GM12878 (cell line): ENCODE results near the gene STXBP2. TPM values are rescaled to one million over a fixed set of nuclear protein-coding genes. Genes with fewer than 3 reads are reported as not detected.

Experiments used
- ATAC-seq: fragments of 200-7000 bp; cut with Tn5 transposase; 3 replicates; pipeline ENCODE4 v1.9.1; 2020; ENCODE audit warnings: mild to moderate bottlenecking, moderate library complexity
- BruUV-seq: library from RNA; stranded (reverse); fragments of 400-500 nt; replicated peaks from 2 replicates; lab custom pipeline; 2021; lab: Mats Ljungman, UMichigan
- CTCF ChIA-PET: fragments of 300-600 bp; sonication (Branson Sonifier 250); formaldehyde crosslinking; extraction: SDS; loops from one replicate; lab custom pipeline; 2021; ENCODE audit warnings: inconsistent platforms; lab: Yijun Ruan, JAX
- POLR2A ChIA-PET: fragments of 350-600 bp; formaldehyde crosslinking; extraction: SDS; loops from one replicate; lab custom pipeline; 2021; ENCODE audit warnings: inconsistent platforms; lab: Charles Lee
- RAD21 ChIA-PET: fragments of 300-600 bp; sonication (Branson Sonifier 250); formaldehyde crosslinking; loops from one replicate; lab custom pipeline; 2023; ENCODE audit warnings: antibody characterized with exemption; ENCODE audit not compliant: unreplicated experiment; lab: Charles Lee
- SMC1A ChIA-PET: fragments of 300-600 bp; sonication (Branson Sonifier 250); formaldehyde crosslinking; loops from one replicate; lab custom pipeline; 2023; ENCODE audit not compliant: unreplicated experiment, uncharacterized antibody; lab: Charles Lee
- DNase-seq: peaks from one replicate; pipeline ENCODE4 v3.0.0-alpha.2; 2011; ENCODE audit warnings: low read depth, low spot score
- FAIRE-seq: peaks from 3 replicates; lab custom pipeline; 2011; peaks lifted over from hg19 to GRCh38; lab: Jason Lieb, UNC
- H2AFZ ChIP-seq: 2 replicates; pipeline ENCODE4 v1.6.0; 2011; ENCODE audit warnings: low read depth, low read length, control low read depth; ENCODE audit not compliant: control insufficient read depth
- H3K27ac ChIP-seq: 2 replicates; pipeline ENCODE4 v1.5.1; 2011; ENCODE audit warnings: control low read depth; ENCODE audit not compliant: control insufficient read depth, insufficient read depth
- H3K27me3 ChIP-seq, 2 experiments: replicated peaks in 1 of 2; 2 replicates each; pipeline versions ENCODE4 v1.6.0 to v1.6.1; 2011; ENCODE audit warnings: low read length in 1 of 2; ENCODE audit not compliant: control insufficient read depth in 2 of 2, insufficient read depth in 2 of 2
- H3K36me3 ChIP-seq, 2 experiments: 2 replicates each; pipeline ENCODE4 v1.5.1; 2011; ENCODE audit warnings: low read length in 1 of 2; ENCODE audit not compliant: control insufficient read depth in 2 of 2, insufficient read depth in 2 of 2
- H3K4me1 ChIP-seq: 2 replicates; pipeline ENCODE4 v1.6.1; 2011; ENCODE audit warnings: mild to moderate bottlenecking, low read length, moderate library complexity, mixed read lengths; ENCODE audit not compliant: control insufficient read depth, insufficient read depth
- H3K4me2 ChIP-seq: 2 replicates; pipeline ENCODE4 v1.6.0; 2011; ENCODE audit warnings: control low read depth; ENCODE audit not compliant: control insufficient read depth, insufficient read depth
- H3K4me3 ChIP-seq: fragments of 200-600 bp; sonication (generic); 2 replicates; pipeline ENCODE4 v1.5.1; 2016
- H3K79me2 ChIP-seq: 2 replicates; pipeline ENCODE4 v1.6.0; 2011; ENCODE audit warnings: low read length; ENCODE audit not compliant: control insufficient read depth, insufficient read depth
- H3K9ac ChIP-seq: 2 replicates; pipeline ENCODE4 v1.8.0; 2011; ENCODE audit warnings: low read length, control low read depth, mixed read lengths; ENCODE audit not compliant: control insufficient read depth, insufficient read depth
- H3K9me3 ChIP-seq: replicated peaks from 3 replicates; pipeline ENCODE4 v1.5.1; 2011; ENCODE audit warnings: mild to moderate bottlenecking, low read length; ENCODE audit not compliant: control insufficient read depth, insufficient read depth
- H4K20me1 ChIP-seq: 2 replicates; pipeline ENCODE4 v1.6.0; 2011; ENCODE audit not compliant: control insufficient read depth, insufficient read depth
- FOXK2 ChIP-seq: fragments of 450-650 bp; IDR thresholded peaks from 2 replicates; pipeline ENCODE4 v1.6.1; 2017; ENCODE audit warnings: mild to moderate bottlenecking, moderate library complexity
- IKZF2 ChIP-seq, 2 experiments: fragments of 450-650 bp; IDR thresholded peaks; 2 replicates each; pipeline ENCODE4 v1.6.1; 2017; ENCODE audit warnings: mild to moderate bottlenecking in 2 of 2, moderate library complexity in 2 of 2
- whole genome bisulfite sequencing: methylation state at CpG from one replicate; pipeline ENCODE4 v1.1.6; 2016; ENCODE audit warnings: low lambda C conversion rate; ENCODE audit not compliant: insufficient replicate concordance, insufficient coverage; ENCODE audit errors: missing lambda C conversion rate; 5-methylcytosine and 5-hydroxymethylcytosine counted together
- in situ Hi-C: fragments of 300-500 bp; cut with MboI; formaldehyde crosslinking; loops from 9 replicates; pipeline ENCODE4 v1.14.3; 2018; ENCODE audit warnings: mixed read lengths
- intact Hi-C: fragments of 100-400 bp; cut with micrococcal nuclease; formaldehyde crosslinking; loops from one replicate; pipeline ENCODE4 v1.14.2; 2022; ENCODE audit not compliant: unreplicated experiment
- polyA plus RNA-seq, 11 experiments: library from polyadenylated mRNA; depleted of rRNA in 4 of 11; unstranded in 6 of 11; stranded (reverse) in 5 of 11; fragments of >200 nt; fragmentation: Nextera tagmentation in 4 of 11; fragmentation: Illumina TruSeq in 1 of 11; extraction: Ambion mirVana in 4 of 11; extraction: Trizol in 1 of 11; gene quantifications; 1 replicate in 1 of 11; 2 replicates in 10 of 11; pipeline versions ENCODE4 v1.2.1 to v1.2.3, GENCODE V29; 2011 to 2016; ENCODE audit warnings: inconsistent platforms in 2 of 11, missing spikeins in 2 of 11, low read depth in 1 of 11
- total RNA-seq, 4 experiments: library from RNA; depleted of rRNA in 3 of 4; stranded (reverse); fragments of >200 nt in 3 of 4; fragmentation: Illumina TruSeq in 1 of 4; extraction: Trizol in 1 of 4; gene quantifications; 2 replicates each; pipeline versions ENCODE4 v1.2.1 to v1.2.3, GENCODE V29; 2013 to 2021
- TF ChIP-seq, protein P1 (sequence below), 3 experiments: IDR thresholded peaks in 2 of 3; conservative IDR thresholded peaks in 1 of 3; 2 replicates each; pipeline ENCODE4 v1.5.1; 2011; ENCODE audit warnings: low read depth in 3 of 3, low read length in 3 of 3, mild to moderate bottlenecking in 3 of 3, control low read depth in 2 of 3, moderate library complexity in 2 of 3, inconsistent platforms in 1 of 3, mixed read lengths in 1 of 3; ENCODE audit not compliant: control insufficient read depth in 2 of 3, insufficient read depth in 1 of 3; ENCODE audit errors: extremely low read depth in 1 of 3

The STXBP2 gene
- total and polyA plus RNA-seq, 10 of the 15 experiments (the other 5 are each of a cell fraction or from before 2014, with no cell fraction given) = 2.6 to 111 (median 61.4) TPM

DNA sequence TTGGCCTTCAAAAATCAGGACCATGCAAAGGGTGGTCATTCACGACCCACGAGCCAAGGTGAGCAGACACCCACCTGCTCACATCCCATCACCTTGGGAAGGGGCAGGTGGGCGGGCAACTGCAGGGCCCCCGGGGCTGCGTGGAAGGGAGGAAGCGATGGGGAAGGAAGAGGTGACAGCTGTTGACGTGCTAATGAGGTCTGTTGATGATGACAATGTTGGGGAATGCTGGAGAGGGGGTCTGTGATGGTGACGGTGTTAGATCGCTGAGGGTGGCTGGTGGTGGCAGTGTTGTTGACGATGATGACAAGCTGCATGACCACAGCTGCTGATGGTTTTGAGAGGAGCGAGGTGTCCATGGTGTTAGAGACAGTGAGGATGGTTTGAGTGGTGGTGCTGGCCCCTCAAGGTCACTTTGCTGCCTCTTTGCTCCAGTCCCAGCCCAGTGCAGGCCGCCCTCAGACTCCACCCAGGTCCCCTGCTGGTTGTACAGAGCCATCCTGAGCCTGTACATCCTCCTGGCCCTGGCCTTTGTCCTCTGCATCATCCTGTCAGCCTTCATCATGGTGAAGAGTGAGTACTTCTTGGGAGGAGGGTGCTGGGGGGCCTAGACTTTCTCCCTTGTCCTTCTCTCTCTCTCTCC, 40.9 kb downstream of the STXBP2 start:
- no peak for ATAC-seq
- in situ Hi-C loops = no loop called here
- no peak for TF ChIP-seq IKZF2 (IDR thresholded peaks at IDR 0.05)
- TF ChIP-seq, protein P1, sequence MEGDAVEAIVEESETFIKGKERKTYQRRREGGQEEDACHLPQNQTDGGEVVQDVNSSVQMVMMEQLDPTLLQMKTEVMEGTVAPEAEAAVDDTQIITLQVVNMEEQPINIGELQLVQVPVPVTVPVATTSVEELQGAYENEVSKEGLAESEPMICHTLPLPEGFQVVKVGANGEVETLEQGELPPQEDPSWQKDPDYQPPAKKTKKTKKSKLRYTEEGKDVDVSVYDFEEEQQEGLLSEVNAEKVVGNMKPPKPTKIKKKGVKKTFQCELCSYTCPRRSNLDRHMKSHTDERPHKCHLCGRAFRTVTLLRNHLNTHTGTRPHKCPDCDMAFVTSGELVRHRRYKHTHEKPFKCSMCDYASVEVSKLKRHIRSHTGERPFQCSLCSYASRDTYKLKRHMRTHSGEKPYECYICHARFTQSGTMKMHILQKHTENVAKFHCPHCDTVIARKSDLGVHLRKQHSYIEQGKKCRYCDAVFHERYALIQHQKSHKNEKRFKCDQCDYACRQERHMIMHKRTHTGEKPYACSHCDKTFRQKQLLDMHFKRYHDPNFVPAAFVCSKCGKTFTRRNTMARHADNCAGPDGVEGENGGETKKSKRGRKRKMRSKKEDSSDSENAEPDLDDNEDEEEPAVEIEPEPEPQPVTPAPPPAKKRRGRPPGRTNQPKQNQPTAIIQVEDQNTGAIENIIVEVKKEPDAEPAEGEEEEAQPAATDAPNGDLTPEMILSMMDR (IDR thresholded peaks at IDR 0.05 in 2 of 3, conservative IDR thresholded peaks at IDR 0.05 in 1 of 3; ENCODE audit: control insufficient read depth in 2 of 3, extremely low read depth in 1 of 3, insufficient read depth in 1 of 3, low read depth in 3 of 3, low read length in 3 of 3) = 0 out of 6 replicates have a peak, but pooled peaks of 1 of the 3 experiments have one; percentile 8
- no peak for TF ChIP-seq FOXK2
- TF ChIP-seq, all 136 proteins: peak for 1
- CTCF ChIA-PET = interaction anchor here (0.5 to 3.6 kb wide), 6 partner anchors 109 to 128 kb away, joined by 3 to 20 read pairs (median 6); no protein-coding TSS in a partner anchor
- Histone ChIP-seq H3K79me2 (peaks cover 21% of the 10 kb centered on the region), H3K4me3 (no peak overlapping the region), H4K20me1 (no peaks in the 10 kb centered on the region), H3K27ac (no peak overlapping the region), H2AFZ (no peak overlapping the region), H3K9ac (no peak overlapping the region), H3K9me3 (no peaks in the 10 kb centered on the region; the same call in 2 of the 3 replicates), H3K36me3 (peaks cover 0 to 3% of the 10 kb centered on the region in 2 experiments; a peak in 2 of 4 replicates), H3K27me3 (peaks cover 0 to under 1% of the 10 kb centered on the region in 2 experiments; a peak in 3 of 4 replicates), H3K4me1 (peaks cover 44% of the 10 kb centered on the region), H3K4me2 (no peak overlapping the region)
- no TSS peak for BruUV-seq
- POLR2A ChIA-PET = no interaction called here
- RAD21 ChIA-PET = interaction anchor here (0.9 kb wide), 1 partner anchor 73 kb away, joined by 3 read pairs; no protein-coding TSS in a partner anchor
- SMC1A ChIA-PET = interaction anchor here (0.6 to 2.9 kb wide), 4 partner anchors 20 to 123 kb away, joined by 3 to 12 read pairs (median 7); no protein-coding TSS in a partner anchor
- WGBS = 14% methylated on average over 12 of the region's 12 CpGs
- FAIRE-seq (no peak), DNase-seq (no peak)
- intact Hi-C loops = loop anchor here (10.0 kb wide), 1 partner anchor 293 kb away; no protein-coding TSS in a partner anchor
